ENCODE measurements around the gene APPBP2.
"Not testable (repeated sequence)": the region's sequence is repeated elsewhere in the genome, so short reads cannot be mapped to it uniquely, and the experiment has no call there.

APPBP2 gene

DNA sequence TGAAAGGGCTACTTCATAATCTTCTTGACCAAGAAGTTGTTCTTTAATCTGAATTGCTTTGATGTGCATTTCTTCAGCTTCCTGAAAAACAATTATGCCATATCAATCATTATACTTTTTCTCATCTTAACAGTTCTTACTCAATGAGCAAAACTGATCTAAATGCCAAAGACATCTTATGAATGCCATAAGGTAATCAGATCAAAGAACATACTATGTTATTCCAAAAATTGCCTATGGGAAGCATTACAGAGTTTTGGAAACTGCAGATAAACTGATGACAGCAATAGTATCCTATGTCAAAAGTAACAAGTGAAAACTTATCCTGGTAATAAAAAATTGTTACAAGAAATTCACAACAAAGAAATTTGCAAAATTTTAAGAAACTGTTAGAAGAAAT lies 74.1 kb downstream of the APPBP2 start:
- Histone ChIP-seq H3K9me3 (ENCODE audit: control insufficient read depth, low read length) (no peaks in the 10 kb centered on the region), H3K4me3 (ENCODE audit: low read length) (no peak overlapping the region), H3K4me1 (ENCODE audit: control insufficient read depth, insufficient read depth, low read length) (peaks cover 3% of the 10 kb centered on the region), H3K36me3 (ENCODE audit: control insufficient read depth, insufficient read depth, low read length, severe bottlenecking) (peaks cover 87% of the 10 kb centered on the region), H3K27me3 (replicated peaks; ENCODE audit: control insufficient read depth, insufficient read depth, low read length) (no peaks in the 10 kb centered on the region), H3K9ac (ENCODE audit: low read length) (no peak overlapping the region)
- DNase-seq (ENCODE audit: low read depth) = no peak

DNA sequence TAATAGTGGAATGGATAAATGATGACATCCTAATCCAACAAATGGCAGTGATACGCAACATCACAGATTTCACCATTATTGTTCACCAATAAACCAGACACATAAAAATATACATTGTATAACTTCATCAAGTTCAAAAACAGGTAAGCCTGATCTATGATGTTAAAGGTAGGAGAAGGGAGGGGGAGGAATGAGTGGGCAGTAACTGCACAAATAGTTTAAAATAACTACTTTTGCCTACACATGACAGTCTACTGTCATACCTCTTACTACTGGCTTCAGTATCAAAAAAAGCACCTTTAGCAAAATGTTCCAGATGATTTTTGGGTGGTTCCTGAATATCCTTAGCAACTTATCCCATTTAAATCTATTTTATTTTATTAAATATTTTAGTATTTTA lies 75.0 kb downstream of the APPBP2 start:
- no peak overlapping the region for H3K9ac ChIP-seq (ENCODE audit: low read length)
- peaks cover 88% of the 10 kb centered on the region for H3K36me3 ChIP-seq (ENCODE audit: control insufficient read depth, insufficient read depth, low read length, severe bottlenecking)

DNA sequence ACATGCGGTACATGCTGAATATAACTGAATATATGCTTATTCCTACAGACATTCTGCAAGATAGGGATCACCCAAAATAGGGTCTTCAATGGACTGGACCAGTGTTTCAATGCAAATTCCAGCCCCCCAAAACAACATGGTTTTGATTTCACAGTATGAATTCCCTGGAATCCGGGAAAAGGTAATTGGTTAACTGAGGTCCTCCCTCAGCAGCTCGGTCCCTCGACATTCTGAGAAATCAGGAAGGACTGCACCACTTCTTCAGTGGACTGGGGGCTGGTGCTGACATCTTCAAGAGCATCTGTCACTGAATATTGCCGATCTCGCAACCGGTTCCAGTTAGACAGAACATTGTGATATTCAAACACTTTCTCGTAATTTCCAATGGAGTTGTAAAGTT lies 78.7 kb downstream of the APPBP2 start:
- peaks cover 61% of the 10 kb centered on the region for H3K36me3 ChIP-seq (ENCODE audit: control insufficient read depth, insufficient read depth, low read length, severe bottlenecking)
- H3K27me3 ChIP-seq (replicated peaks; ENCODE audit: control insufficient read depth, insufficient read depth, low read length) = no peaks in the 10 kb centered on the region
- peaks cover 12% of the 10 kb centered on the region for H3K4me1 ChIP-seq (ENCODE audit: control insufficient read depth, insufficient read depth, low read length)
- H3K9ac ChIP-seq (ENCODE audit: low read length) = no peak overlapping the region
- DNase-seq (ENCODE audit: low read depth) = no peak
- H3K9me3 ChIP-seq (ENCODE audit: control insufficient read depth, low read length) = no peaks in the 10 kb centered on the region
- H3K4me3 ChIP-seq (ENCODE audit: low read length) = no peak overlapping the region

More for the DNA sequence above, 75.0 kb downstream of the APPBP2 start:
- Histone ChIP-seq H3K4me1 (ENCODE audit: control insufficient read depth, insufficient read depth, low read length) (peaks cover 3% of the 10 kb centered on the region), H3K9me3 (ENCODE audit: control insufficient read depth, low read length) (no peaks in the 10 kb centered on the region), H3K4me3 (ENCODE audit: low read length) (no peak overlapping the region), H3K27me3 (replicated peaks; ENCODE audit: control insufficient read depth, insufficient read depth, low read length) (no peaks in the 10 kb centered on the region)
- no peak for DNase-seq (ENCODE audit: low read depth)

DNA sequence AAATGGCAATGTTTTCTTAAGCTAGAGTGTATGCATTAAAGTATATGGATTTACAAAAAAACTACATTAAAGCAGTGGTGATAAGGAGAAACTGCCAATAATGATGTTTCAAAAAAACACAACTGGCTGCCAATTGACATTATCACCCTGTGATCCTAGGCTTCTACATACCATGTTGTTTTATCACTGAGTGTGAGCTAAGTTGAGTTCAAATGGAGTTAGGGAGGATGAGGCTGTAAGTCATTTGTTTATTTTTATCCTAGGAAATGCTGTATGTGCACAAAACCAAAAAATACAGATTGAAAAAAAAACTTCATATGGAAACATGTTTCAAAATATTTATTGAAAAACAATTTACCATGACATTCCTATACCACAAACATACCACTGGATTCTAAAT lies 80.9 kb downstream of the APPBP2 start:
- Histone ChIP-seq H3K4me3 (ENCODE audit: low read length) (no peak overlapping the region), H3K27me3 (replicated peaks; ENCODE audit: control insufficient read depth, insufficient read depth, low read length) (no peaks in the 10 kb centered on the region), H3K4me1 (ENCODE audit: control insufficient read depth, insufficient read depth, low read length) (peaks cover 14% of the 10 kb centered on the region), H3K36me3 (ENCODE audit: control insufficient read depth, insufficient read depth, low read length, severe bottlenecking) (peaks cover 43% of the 10 kb centered on the region), H3K9ac (ENCODE audit: low read length) (no peak overlapping the region), H3K9me3 (ENCODE audit: control insufficient read depth, low read length) (no peaks in the 10 kb centered on the region)
- no peak for DNase-seq (ENCODE audit: low read depth)

DNA sequence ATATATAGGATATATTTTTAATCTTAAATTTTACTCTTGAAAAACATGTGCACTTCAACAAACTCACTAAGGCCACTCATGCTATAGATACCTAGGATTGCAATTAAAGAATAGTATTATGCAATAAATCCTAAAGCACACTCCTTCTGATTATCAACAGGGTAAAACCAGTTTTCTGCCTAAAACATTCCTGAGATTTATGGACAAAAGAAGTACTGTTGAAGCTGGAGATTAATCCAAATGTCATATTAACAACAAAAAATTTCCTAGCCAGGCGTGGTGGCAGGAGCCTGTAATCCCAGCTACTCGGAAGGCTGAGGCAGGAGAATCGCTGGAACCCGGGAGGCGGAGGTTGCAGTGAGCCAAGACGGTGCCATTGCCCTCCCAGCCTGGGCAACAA lies 82.3 kb downstream of the APPBP2 start:
- Histone ChIP-seq H3K9ac (ENCODE audit: low read length) (no peak overlapping the region), H3K27me3 (replicated peaks; ENCODE audit: control insufficient read depth, insufficient read depth, low read length) (no peaks in the 10 kb centered on the region), H3K9me3 (ENCODE audit: control insufficient read depth, low read length) (no peaks in the 10 kb centered on the region), H3K4me1 (ENCODE audit: control insufficient read depth, insufficient read depth, low read length) (peaks cover 21% of the 10 kb centered on the region), H3K4me3 (ENCODE audit: low read length) (no peak overlapping the region), H3K36me3 (ENCODE audit: control insufficient read depth, insufficient read depth, low read length, severe bottlenecking) (peaks cover 34% of the 10 kb centered on the region)
- DNase-seq (ENCODE audit: low read depth) = no peak

DNA sequence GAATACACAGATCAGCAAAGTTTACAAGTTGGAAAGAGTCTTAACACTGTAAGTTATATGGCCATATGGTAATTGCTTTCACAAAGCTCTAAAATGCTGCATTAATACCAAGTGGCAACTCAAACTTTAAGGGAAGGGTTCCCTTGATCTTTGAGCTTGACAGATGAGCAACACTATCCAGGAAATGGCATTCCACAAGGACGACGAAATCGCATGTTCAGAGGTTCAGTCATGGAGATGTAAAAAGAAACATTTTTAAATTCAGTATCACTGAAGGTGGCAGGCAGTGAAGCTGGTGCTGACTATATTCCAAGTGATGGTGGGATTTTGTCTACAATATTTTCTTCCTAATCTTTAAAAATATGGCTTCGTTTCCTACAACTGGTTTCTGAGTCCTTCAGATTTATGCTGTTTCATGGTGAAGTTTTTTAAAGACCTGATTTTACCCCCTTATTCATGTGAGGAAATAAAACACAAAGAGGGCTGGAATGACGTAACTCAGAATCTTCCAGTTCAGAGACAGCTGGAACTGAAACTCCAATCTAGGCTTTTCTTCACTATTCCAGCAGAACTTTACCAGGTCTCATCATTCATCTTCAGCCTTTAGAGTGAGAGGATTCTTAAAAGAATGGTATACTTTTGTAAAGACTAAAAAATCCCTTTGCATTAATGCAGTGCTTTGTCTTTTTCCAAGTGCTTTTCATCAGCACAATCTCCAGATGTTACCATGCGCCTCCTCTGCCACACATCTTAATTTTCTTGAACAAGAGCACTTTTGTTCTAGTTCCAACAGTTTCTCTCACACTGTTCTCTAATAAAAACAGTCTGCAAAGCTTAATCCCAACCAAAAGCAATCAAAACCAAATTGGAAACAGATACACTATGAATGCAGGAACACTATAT lies 83.5 kb downstream of the APPBP2 start:
- DNase-seq (ENCODE audit: low read depth) = peak; percentile 46
- no peaks in the 10 kb centered on the region for H3K9me3 ChIP-seq (ENCODE audit: control insufficient read depth, low read length)
- H3K4me3 ChIP-seq (ENCODE audit: low read length) = no peak overlapping the region
- peaks cover 21% of the 10 kb centered on the region for H3K4me1 ChIP-seq (ENCODE audit: control insufficient read depth, insufficient read depth, low read length)
- H3K36me3 ChIP-seq (ENCODE audit: control insufficient read depth, insufficient read depth, low read length, severe bottlenecking) = peaks cover 22% of the 10 kb centered on the region
- H3K9ac ChIP-seq (ENCODE audit: low read length) = no peak overlapping the region
- H3K27me3 ChIP-seq (replicated peaks; ENCODE audit: control insufficient read depth, insufficient read depth, low read length) = no peaks in the 10 kb centered on the region

DNA sequence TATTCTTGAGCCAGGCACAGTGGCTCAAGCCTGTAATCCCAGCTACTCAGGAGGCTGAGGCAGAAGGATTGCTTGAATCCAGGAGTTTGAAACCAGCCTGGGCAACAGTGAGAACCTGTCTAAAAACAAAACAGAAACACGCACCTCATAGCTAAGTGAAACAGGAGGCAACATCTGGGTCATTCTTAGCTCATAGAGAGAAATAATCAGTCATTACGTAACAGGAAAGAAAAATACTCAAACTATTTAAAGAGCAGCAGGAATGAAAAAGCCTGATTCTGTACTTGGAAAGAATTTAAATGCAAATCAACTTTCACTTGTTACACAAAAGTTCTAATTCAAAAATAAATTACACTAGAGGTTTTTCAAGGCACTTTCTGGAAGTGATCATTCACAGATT lies 86.5 kb downstream of the APPBP2 start:
- no peaks in the 10 kb centered on the region for H3K36me3 ChIP-seq (ENCODE audit: control insufficient read depth, insufficient read depth, low read length, severe bottlenecking)
- DNase-seq (ENCODE audit: low read depth) = peak; percentile 68
- H3K9ac ChIP-seq (ENCODE audit: low read length) = peak overlapping the region; percentile 49
- H3K4me3 ChIP-seq (ENCODE audit: low read length) = no peak overlapping the region
- peaks cover 22% of the 10 kb centered on the region for H3K4me1 ChIP-seq (ENCODE audit: control insufficient read depth, insufficient read depth, low read length)
- no peaks in the 10 kb centered on the region for H3K27me3 ChIP-seq (replicated peaks; ENCODE audit: control insufficient read depth, insufficient read depth, low read length)
- H3K9me3 ChIP-seq (ENCODE audit: control insufficient read depth, low read length) = no peaks in the 10 kb centered on the region

DNA sequence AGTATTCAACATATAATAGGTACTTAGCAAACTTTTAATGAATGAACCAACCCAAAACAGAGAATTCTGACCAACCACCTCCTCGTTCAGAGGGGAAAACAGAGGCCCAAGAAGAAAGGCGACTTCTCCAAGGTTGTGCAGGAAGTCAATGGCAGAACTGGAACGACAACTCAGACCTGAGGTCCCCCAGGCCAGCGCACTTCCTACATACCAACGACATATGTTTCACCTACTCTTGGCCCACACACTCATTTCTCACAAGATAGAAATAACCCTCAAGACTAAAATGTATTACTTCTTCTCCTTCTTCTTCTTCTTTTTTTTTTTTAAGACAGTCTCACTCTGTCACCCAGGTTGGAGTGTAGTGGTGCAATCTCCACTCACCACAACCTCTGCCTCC lies 89.4 kb downstream of the APPBP2 start:
- H3K9me3 ChIP-seq (ENCODE audit: control insufficient read depth, low read length) = peaks cover 3% of the 10 kb centered on the region
- no peak overlapping the region for H3K9ac ChIP-seq (ENCODE audit: low read length)
- H3K4me1 ChIP-seq (ENCODE audit: control insufficient read depth, insufficient read depth, low read length) = peaks cover 11% of the 10 kb centered on the region
- H3K36me3 ChIP-seq (ENCODE audit: control insufficient read depth, insufficient read depth, low read length, severe bottlenecking) = no peaks in the 10 kb centered on the region
- no peaks in the 10 kb centered on the region for H3K27me3 ChIP-seq (replicated peaks; ENCODE audit: control insufficient read depth, insufficient read depth, low read length)
- H3K4me3 ChIP-seq (ENCODE audit: low read length) = no peak overlapping the region
- no peak for DNase-seq (ENCODE audit: low read depth)

DNA sequence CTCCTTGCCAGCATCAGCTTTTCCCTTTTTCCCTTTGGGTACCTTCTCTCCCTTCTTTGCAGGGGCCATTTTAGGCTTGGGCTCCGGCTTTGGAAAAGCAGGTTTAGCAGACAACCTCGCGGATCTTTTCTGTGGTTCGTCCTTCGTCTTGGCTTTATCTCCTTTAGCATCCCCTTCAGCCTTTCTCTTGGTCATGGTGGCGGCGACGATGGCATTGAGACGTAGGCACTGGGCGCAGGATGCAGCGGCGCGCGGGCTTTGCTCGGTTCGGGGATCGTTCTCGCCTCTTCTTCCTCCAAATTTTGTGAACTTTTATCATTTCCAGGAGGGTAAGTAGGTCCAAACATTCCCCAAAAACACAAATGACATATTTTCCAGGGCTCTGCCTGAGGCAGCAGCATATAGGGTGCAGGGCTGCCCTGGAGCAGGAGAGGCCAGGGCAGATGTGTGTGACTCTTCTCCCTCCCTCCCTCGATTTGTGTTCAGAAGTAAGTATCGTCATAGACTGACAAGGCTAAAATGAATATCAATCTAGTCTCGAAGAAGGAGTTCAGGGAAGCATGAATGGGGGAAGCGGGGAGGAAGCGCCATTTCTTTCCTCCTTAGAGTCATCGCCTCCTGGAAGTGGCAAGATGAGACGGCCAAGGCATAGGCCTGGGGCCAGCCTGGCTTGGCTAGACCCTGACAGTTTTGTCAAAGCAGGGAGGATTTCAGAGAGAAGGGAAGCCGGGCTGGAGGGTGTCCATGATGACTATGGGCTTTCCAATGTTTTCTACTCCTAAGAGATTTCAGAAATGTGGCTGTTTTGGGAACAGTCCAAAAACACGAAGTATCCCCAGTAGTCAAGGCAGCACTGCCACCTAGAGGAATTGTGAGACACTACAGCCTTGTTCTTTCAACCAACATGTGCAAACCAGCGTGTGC lies 90.5 kb downstream of the APPBP2 start:
- H3K27me3 ChIP-seq (replicated peaks; ENCODE audit: control insufficient read depth, insufficient read depth, low read length) = no peaks in the 10 kb centered on the region
- peak overlapping the region; percentile 70 for H3K9ac ChIP-seq (ENCODE audit: low read length)
- peak; percentile 96 for DNase-seq (ENCODE audit: low read depth)
- no peaks in the 10 kb centered on the region for H3K36me3 ChIP-seq (ENCODE audit: control insufficient read depth, insufficient read depth, low read length, severe bottlenecking)
- peaks cover 3% of the 10 kb centered on the region for H3K9me3 ChIP-seq (ENCODE audit: control insufficient read depth, low read length)
- peak overlapping the region; percentile 54 for H3K4me3 ChIP-seq (ENCODE audit: low read length)
- H3K4me1 ChIP-seq (ENCODE audit: control insufficient read depth, insufficient read depth, low read length) = peaks cover 11% of the 10 kb centered on the region

DNA sequence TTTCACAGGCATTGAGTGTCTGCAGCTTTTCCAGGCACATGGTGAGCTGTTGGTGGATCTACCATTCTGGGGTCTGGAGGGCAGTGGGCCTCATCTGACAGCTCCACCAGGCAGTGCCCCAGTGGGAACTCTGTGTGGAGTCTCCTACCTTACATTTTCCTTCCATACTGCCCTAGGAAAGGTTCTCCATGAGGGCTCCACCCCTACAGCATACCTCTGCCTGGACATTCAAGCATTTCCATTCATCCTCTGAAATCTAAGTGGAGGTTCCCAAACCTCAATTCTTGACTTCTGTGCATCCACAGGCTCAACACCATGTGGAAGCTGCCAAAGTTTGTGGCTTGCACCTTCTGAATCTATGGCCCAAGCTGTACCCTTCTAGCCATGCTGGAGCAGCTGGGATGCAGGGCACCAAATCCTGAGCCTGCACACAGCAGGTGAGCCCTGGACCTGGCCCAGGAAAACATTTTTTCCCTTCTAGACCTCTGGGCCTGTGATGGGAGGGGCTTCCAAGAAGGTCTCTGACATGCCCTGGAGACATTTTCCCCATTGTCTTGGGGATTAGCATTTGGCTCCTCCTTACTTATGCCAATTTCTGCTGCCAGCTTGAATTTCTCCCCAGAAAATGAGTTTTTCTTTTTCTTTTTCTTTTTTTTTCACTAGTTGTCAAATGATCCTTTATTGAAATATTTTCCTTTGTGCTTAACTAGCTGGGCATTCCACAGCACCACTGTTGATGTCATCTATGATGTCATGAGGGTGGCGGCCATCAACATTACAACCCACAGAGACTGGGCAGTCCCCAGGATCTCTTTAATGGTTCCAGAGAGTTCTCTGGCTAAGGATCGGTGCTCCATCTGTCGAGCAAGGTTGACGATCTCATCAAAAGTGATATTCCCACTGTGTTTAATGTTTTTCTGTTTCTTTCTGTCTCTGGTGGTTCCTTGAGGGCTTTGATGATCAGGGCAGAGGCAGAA lies 92.7 kb downstream of the APPBP2 start:
- DNase-seq (ENCODE audit: low read depth); H3K36me3 ChIP-seq (ENCODE audit: control insufficient read depth, insufficient read depth, low read length, severe bottlenecking); H3K9me3 ChIP-seq (ENCODE audit: control insufficient read depth, low read length); H3K9ac ChIP-seq (ENCODE audit: low read length); H3K27me3 ChIP-seq (replicated peaks; ENCODE audit: control insufficient read depth, insufficient read depth, low read length); H3K4me1 ChIP-seq (ENCODE audit: control insufficient read depth, insufficient read depth, low read length); H3K4me3 ChIP-seq (ENCODE audit: low read length): not testable (repeated sequence)

All from adipocyte (in vitro differentiated cells).